ENCODE measurements around the gene GAL3ST2.

DNA sequence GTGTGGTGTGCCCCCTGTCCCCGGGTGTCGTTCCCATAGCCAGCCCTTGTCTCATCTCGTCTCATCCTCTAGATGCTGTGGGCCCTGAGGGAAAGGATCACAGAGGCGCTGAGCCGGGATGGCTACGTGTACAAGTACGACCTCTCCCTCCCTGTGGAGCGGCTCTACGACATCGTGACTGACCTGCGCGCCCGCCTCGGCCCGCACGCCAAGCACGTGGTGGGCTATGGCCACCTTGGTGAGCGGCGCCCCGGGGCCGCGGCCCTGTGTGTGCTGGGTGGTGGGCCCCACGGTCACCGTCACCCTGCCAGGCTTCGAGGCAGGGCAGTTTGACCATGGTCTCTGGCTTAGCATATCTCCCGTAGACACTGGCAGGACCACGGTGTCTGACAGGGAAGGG lies 20.8 kb upstream of the GAL3ST2 start:
- TF ChIP-seq, protein P1, sequence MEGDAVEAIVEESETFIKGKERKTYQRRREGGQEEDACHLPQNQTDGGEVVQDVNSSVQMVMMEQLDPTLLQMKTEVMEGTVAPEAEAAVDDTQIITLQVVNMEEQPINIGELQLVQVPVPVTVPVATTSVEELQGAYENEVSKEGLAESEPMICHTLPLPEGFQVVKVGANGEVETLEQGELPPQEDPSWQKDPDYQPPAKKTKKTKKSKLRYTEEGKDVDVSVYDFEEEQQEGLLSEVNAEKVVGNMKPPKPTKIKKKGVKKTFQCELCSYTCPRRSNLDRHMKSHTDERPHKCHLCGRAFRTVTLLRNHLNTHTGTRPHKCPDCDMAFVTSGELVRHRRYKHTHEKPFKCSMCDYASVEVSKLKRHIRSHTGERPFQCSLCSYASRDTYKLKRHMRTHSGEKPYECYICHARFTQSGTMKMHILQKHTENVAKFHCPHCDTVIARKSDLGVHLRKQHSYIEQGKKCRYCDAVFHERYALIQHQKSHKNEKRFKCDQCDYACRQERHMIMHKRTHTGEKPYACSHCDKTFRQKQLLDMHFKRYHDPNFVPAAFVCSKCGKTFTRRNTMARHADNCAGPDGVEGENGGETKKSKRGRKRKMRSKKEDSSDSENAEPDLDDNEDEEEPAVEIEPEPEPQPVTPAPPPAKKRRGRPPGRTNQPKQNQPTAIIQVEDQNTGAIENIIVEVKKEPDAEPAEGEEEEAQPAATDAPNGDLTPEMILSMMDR (IDR thresholded peaks at IDR 0.05; ENCODE audit: poor library complexity, severe bottlenecking): no peak
- TF ChIP-seq POLR2AphosphoS5 (IDR thresholded peaks at IDR 0.05) (no peak), MXI1 (conservative IDR thresholded peaks at IDR 0.05; ENCODE audit: poor library complexity, severe bottlenecking) (no peak), TAF1 (IDR thresholded peaks at IDR 0.05; ENCODE audit: low read depth) (no peak), EZH2 (IDR thresholded peaks at IDR 0.05; ENCODE audit: borderline replicate concordance, insufficient read depth, low read length, poor library complexity, severe bottlenecking) (no peak), EP300 (conservative IDR thresholded peaks at IDR 0.05; ENCODE audit: poor library complexity, severe bottlenecking) (no peak), SMC3 (conservative IDR thresholded peaks at IDR 0.05; ENCODE audit: poor library complexity) (no peak)
- TF ChIP-seq, protein P2, sequence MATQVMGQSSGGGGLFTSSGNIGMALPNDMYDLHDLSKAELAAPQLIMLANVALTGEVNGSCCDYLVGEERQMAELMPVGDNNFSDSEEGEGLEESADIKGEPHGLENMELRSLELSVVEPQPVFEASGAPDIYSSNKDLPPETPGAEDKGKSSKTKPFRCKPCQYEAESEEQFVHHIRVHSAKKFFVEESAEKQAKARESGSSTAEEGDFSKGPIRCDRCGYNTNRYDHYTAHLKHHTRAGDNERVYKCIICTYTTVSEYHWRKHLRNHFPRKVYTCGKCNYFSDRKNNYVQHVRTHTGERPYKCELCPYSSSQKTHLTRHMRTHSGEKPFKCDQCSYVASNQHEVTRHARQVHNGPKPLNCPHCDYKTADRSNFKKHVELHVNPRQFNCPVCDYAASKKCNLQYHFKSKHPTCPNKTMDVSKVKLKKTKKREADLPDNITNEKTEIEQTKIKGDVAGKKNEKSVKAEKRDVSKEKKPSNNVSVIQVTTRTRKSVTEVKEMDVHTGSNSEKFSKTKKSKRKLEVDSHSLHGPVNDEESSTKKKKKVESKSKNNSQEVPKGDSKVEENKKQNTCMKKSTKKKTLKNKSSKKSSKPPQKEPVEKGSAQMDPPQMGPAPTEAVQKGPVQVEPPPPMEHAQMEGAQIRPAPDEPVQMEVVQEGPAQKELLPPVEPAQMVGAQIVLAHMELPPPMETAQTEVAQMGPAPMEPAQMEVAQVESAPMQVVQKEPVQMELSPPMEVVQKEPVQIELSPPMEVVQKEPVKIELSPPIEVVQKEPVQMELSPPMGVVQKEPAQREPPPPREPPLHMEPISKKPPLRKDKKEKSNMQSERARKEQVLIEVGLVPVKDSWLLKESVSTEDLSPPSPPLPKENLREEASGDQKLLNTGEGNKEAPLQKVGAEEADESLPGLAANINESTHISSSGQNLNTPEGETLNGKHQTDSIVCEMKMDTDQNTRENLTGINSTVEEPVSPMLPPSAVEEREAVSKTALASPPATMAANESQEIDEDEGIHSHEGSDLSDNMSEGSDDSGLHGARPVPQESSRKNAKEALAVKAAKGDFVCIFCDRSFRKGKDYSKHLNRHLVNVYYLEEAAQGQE (IDR thresholded peaks at IDR 0.05; ENCODE audit: borderline replicate concordance): no peak

All from neural cell (in vitro differentiated cells).